ENCODE results near the gene TENT4A. TPM values are rescaled to one million over a fixed set of nuclear protein-coding genes. Genes with fewer than 3 reads are reported as not detected.

TENT4A gene
- total RNA-seq, 4 donors from 2014 or later: 11.9 to 15.2 (median 12.7) TPM

DNA sequence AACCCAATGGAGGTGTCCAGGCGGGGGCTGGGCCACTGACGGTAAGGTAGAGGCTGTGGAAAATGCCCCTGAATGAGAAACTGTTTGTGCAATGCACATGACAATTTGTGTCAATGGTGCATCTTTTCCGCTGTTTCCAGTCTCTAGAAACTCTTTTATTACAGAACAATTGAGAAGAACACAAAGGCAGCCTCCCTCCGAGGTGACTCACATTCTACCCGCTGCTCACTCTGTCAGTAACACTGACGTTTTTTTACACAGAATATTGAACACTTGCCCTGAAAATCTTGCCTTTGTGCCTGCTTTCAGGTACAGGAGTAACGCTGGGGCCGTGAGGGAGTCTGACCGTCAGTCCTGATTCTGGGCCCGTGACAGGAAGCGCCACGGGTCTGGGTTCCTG is 11.7 kb upstream of the TENT4A start:
- no peaks in the 10 kb centered on the region for H3K36me3 ChIP-seq
- intact Hi-C loops (cut with DNase I; ENCODE audit: low total_unique reads) (no loop called here), in situ Hi-C loops (cut with MboI; ENCODE audit: low sequenced_read_pairs in 4 of 4) (no loop called here)
- no peak for TF ChIP-seq POLR2A (IDR thresholded peaks at IDR 0.05)
- ATAC-seq (no peak), DNase-seq (no peak)
- H3K4me1 ChIP-seq: peaks cover 18% of the 10 kb centered on the region in 2 donors
- no peaks in the 10 kb centered on the region for H3K9me3 ChIP-seq
- H3K4me3 ChIP-seq: no peak overlapping the region
- H3K27ac ChIP-seq: no peak overlapping the region
- H3K27me3 ChIP-seq: no peaks in the 10 kb centered on the region

DNA sequence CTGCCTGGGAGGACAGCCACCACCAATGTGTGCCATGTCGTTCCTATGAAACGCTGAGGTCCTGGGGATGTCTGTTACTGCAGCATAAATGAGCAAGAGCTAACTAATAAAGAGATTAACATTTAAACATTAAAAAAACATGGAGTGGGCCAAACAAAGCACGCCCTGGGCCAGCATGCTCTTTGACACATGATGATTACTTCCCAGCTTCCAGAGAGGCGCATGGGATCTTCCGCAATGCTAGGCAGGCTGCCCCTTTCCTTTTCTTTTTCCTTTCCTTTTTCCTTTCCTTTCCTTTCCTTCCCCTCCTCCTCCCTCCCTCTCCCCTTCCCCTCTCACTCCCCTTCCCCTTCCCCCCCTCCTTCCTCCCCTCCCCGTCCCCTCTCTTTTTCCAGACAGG is 10.6 kb upstream of the TENT4A start:
- no peak for TF ChIP-seq POLR2A (IDR thresholded peaks at IDR 0.05)
- TF ChIP-seq, protein P1, sequence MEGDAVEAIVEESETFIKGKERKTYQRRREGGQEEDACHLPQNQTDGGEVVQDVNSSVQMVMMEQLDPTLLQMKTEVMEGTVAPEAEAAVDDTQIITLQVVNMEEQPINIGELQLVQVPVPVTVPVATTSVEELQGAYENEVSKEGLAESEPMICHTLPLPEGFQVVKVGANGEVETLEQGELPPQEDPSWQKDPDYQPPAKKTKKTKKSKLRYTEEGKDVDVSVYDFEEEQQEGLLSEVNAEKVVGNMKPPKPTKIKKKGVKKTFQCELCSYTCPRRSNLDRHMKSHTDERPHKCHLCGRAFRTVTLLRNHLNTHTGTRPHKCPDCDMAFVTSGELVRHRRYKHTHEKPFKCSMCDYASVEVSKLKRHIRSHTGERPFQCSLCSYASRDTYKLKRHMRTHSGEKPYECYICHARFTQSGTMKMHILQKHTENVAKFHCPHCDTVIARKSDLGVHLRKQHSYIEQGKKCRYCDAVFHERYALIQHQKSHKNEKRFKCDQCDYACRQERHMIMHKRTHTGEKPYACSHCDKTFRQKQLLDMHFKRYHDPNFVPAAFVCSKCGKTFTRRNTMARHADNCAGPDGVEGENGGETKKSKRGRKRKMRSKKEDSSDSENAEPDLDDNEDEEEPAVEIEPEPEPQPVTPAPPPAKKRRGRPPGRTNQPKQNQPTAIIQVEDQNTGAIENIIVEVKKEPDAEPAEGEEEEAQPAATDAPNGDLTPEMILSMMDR (IDR thresholded peaks at IDR 0.05 in 4 of 5, conservative IDR thresholded peaks at IDR 0.05 in 1 of 5): no peak
- no peaks in the 10 kb centered on the region for H3K27me3 ChIP-seq
- H3K4me3 ChIP-seq: no peak overlapping the region
- H3K4me1 ChIP-seq: peaks cover 18% of the 10 kb centered on the region in 2 donors
- H3K36me3 ChIP-seq: no peaks in the 10 kb centered on the region
- H3K27ac ChIP-seq: no peak overlapping the region
- no peak for ATAC-seq
- DNase-seq: no peak
- H3K9me3 ChIP-seq: no peaks in the 10 kb centered on the region
- in situ Hi-C loops (cut with MboI; ENCODE audit: low sequenced_read_pairs in 4 of 4): no loop called here
- intact Hi-C loops (cut with DNase I; ENCODE audit: low total_unique reads): no loop called here

DNA sequence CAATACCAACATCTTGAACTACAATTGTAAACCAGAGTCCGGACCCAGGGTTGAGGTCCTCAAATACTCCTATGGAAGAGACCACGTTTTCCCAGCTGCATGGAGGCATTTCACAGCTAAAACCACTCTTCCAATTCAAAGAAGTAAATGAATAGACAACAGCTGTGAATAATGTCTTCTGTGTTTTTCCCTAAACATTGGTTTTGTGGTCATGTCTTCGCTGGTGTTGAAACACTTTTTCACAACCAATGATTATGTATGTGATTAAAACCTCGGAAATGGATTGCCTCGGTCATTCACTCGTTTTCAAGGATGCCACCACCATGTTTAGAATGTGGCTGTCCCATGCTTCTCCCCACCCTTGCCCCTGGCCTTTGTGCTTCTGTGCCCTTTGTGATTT is 9.4 kb upstream of the TENT4A start:
- no peak for DNase-seq
- no peak for ATAC-seq
- H3K27me3 ChIP-seq: no peaks in the 10 kb centered on the region
- TF ChIP-seq POLR2A (IDR thresholded peaks at IDR 0.05): no peak
- TF ChIP-seq, protein P1 (IDR thresholded peaks at IDR 0.05 in 4 of 5, conservative IDR thresholded peaks at IDR 0.05 in 1 of 5): no peak
- H3K4me1 ChIP-seq: peaks cover 18% of the 10 kb centered on the region in 2 donors
- intact Hi-C loops (cut with DNase I; ENCODE audit: low total_unique reads): loop anchor here (1.0 to 2.0 kb wide), 2 partner anchors 41 to 71 kb away; partner anchors contain the start of genes NSUN2 and SRD5A1
- in situ Hi-C loops (cut with MboI; ENCODE audit: low sequenced_read_pairs in 4 of 4): no loop called here
- H3K36me3 ChIP-seq: no peaks in the 10 kb centered on the region
- H3K4me3 ChIP-seq: peak overlapping the region in 1 of 4 donors; percentile 4
- peak overlapping the region; percentile 84 to 91 (median 88) for H3K27ac ChIP-seq
- no peaks in the 10 kb centered on the region for H3K9me3 ChIP-seq

DNA sequence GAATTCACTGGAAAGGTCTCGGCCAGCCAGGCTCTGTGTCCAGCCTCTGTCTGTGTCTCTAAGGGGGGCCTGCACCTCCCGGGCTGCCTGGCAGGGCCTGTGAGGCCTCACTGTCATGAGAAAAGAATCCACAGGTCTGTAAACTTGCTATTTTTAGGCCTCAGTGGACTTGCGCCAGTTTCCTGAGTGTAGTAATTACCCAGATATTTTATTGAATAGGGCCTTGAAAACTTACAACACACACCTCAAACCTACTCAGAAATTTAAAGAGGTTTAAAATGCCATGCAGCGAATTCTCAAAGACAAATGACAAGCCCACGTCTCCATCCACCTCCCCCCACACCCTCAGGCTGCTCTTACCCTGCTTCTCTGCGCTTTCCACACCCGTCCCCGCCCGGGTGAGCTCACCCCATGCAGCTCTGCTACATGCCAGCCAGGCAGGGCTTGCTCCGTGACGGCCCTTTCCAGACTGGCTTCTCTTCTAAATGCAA is 8.8 kb upstream of the TENT4A start:
- intact Hi-C loops (cut with DNase I; ENCODE audit: low total_unique reads): loop anchor here (1.0 to 2.0 kb wide), 2 partner anchors 41 to 72 kb away; partner anchors contain the start of genes NSUN2 and SRD5A1

DNA sequence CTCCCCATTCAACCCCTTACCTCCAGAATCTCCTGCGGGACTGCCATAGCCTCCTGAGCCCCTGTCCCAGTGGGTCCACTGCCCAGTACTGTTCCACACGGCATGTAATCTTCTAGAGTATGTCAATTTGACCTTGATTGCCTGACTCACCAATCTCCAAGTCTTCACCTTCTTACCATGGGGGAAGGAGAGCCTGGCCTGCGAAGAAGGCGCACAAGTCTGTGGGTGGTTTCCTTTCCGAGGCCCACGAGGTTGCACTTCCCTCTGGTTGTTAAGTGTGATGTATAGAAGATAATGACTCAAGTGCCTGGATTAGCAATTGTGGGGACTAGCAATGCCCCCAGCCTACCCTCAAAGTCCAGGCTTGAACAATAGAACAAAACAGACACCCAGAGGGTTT is 8.1 kb upstream of the TENT4A start:
- peaks cover 18% of the 10 kb centered on the region in 2 donors for H3K4me1 ChIP-seq
- H3K4me3 ChIP-seq: no peak overlapping the region
- ATAC-seq: peak in 1 of 2 donors; percentile 34
- DNase-seq: no peak
- in situ Hi-C loops (cut with MboI; ENCODE audit: low sequenced_read_pairs in 4 of 4) (no loop called here), intact Hi-C loops (cut with DNase I; ENCODE audit: low total_unique reads) (loop anchor here (2.0 kb wide), 1 partner anchor 72 kb away; the partner anchor contains the start of genes NSUN2 and SRD5A1)
- TF ChIP-seq, protein P1 (IDR thresholded peaks at IDR 0.05 in 4 of 5, conservative IDR thresholded peaks at IDR 0.05 in 1 of 5): no peak
- TF ChIP-seq POLR2A (IDR thresholded peaks at IDR 0.05): no peak
- H3K9me3 ChIP-seq: no peaks in the 10 kb centered on the region
- H3K27me3 ChIP-seq: no peaks in the 10 kb centered on the region
- H3K36me3 ChIP-seq: no peaks in the 10 kb centered on the region
- peak overlapping the region; percentile 84 to 91 (median 88) for H3K27ac ChIP-seq

More for the DNA sequence above, 8.8 kb upstream of the TENT4A start:
- Histone ChIP-seq H3K36me3 (no peaks in the 10 kb centered on the region), H3K27ac (peak overlapping the region; percentile 84 to 91 (median 88)), H3K4me1 (peaks cover 18% of the 10 kb centered on the region in 2 donors), H3K4me3 (peak overlapping the region in 1 of 4 donors; percentile 4), H3K9me3 (no peaks in the 10 kb centered on the region), H3K27me3 (no peaks in the 10 kb centered on the region)
- TF ChIP-seq, protein P1 (IDR thresholded peaks at IDR 0.05 in 4 of 5, conservative IDR thresholded peaks at IDR 0.05 in 1 of 5): no peak
- TF ChIP-seq POLR2A (IDR thresholded peaks at IDR 0.05): no peak
- in situ Hi-C loops (cut with MboI; ENCODE audit: low sequenced_read_pairs in 4 of 4): no loop called here
- ATAC-seq (peak; percentile 96 to 97), DNase-seq (peak; percentile 60 to 87)
